MM.1S (cell line): Measurements from ENCODE around the gene WDFY4.

Experiments
- CTCF ChIP-seq: fragments of 300-600 bp; sonication (generic); IDR thresholded peaks from 2 replicates; pipeline ENCODE4 v1.5.1; 2016; ENCODE audit warnings: antibody characterized with exemption, low read length, mixed read lengths
- EZH2 ChIP-seq: fragments of 300-600 bp; sonication (generic); optimal IDR thresholded peaks from 2 replicates; pipeline ENCODE3; 2017; ENCODE audit warnings: low read depth, mild to moderate bottlenecking, antibody characterized with exemption, low read length, mixed read lengths

DNA sequence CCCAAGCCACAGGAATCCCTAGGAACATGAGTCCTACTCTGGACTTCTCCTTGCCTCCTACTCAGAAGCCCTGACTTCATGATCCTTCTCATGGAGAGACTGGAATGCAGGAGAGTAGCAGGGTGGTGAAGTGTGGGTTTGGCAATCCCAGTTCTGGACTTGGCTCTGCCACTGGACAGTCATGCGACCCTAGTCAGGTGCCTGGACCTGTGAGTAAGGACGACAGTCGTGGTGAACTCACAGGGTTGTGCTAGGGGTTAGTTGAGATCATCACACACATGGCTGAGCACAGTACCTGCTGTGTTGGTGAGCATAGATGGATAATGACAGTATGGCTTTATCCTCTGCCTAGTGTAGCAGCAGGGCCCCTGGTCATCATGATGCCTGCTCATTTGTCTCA lies 137.0 kb downstream of the WDFY4 start:
- TF ChIP-seq CTCF (no peak), EZH2 (no peak)
